Measurements from ENCODE around the gene TOMM20. TPM values are rescaled to one million over a fixed set of nuclear protein-coding genes. Genes with fewer than 3 reads are reported as not detected.

TOMM20 gene
- total and polyA plus RNA-seq, 7 donors = 44.7 to 90.9 (median 71.5) TPM

GRCh38 chr1:235105051-235106043, 23.3 kb downstream of the TOMM20 start:
- Histone ChIP-seq H3K27ac (no peak overlapping the region), H3K4me1 (peaks cover 3% of the 10 kb centered on the region), H3K36me3 (ENCODE audit: insufficient read depth in 1 of 2, low read depth in 1 of 2) (peaks cover 0 to 25% of the 10 kb centered on the region in 2 donors), H3K4me3 (no peak overlapping the region), H3K9me3 (no peaks in the 10 kb centered on the region), H3K27me3 (ENCODE audit: insufficient read depth in 3 of 3, low read length in 2 of 3) (no peaks in the 10 kb centered on the region)
- DNase-seq (no peak), ATAC-seq (peak in 1 of 4 donors; percentile 3)
- no peak for TF ChIP-seq CTCF (IDR thresholded peaks at IDR 0.05)
- intact Hi-C loops (cut with DNase I) = loop anchor here in 1 of 2 donors (2.0 kb wide), 1 partner anchor 55 kb away; the partner anchor contains the start of gene RBM34
- WGBS, 3 donors = 78 to 82% (median 80%) methylated on average over 12 of the region's 12 CpGs

- H3K4me3 ChIP-seq = no peak overlapping the region
- H3K36me3 ChIP-seq (ENCODE audit: insufficient read depth in 1 of 2, low read depth in 1 of 2) = peaks cover 0 to 2% of the 10 kb centered on the region in 2 donors
- no peak overlapping the region for H3K27ac ChIP-seq
- ATAC-seq (peak in 2 of 4 donors; percentile 43 to 55), DNase-seq (no peak)
- TF ChIP-seq CTCF (IDR thresholded peaks at IDR 0.05) = no peak
- H3K27me3 ChIP-seq (ENCODE audit: insufficient read depth in 3 of 3, low read length in 2 of 3) = no peaks in the 10 kb centered on the region
- no peaks in the 10 kb centered on the region for H3K9me3 ChIP-seq
- intact Hi-C loops (cut with DNase I) = loop anchor here in 1 of 2 donors (5.0 kb wide), 1 partner anchor 314 kb away; no protein-coding TSS in a partner anchor
- peaks cover 3% of the 10 kb centered on the region for H3K4me1 ChIP-seq
- 34 to 53% (median 37%) methylated on average over 4 of the region's 4 CpGs for WGBS, 3 donors
Observed at GRCh38 chr1:235102993-235103411, 25.6 kb downstream of the TOMM20 start.

DNA sequence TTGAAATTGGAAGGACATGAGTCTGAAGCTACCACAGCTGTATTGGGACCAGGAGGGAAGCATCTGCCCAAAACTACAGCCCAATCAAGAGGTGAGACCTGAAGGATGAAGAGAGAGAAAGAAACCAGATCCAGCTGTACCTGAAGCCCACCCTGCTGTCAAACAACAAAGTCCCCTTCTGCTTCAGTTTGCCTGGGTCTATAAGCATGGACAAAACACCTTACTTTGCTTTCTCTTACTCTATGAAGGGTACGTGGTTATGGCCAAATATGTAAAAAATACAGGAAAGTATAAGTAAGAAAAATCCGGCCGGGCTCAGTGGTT, 26.4 kb downstream of the TOMM20 start:
- intact Hi-C loops (cut with DNase I) = loop anchor here in 1 of 2 donors (5.0 kb wide), 1 partner anchor 315 kb away; no protein-coding TSS in a partner anchor
- DNase-seq (no peak), ATAC-seq (no peak)
- peaks cover 3% of the 10 kb centered on the region for H3K4me1 ChIP-seq
- H3K4me3 ChIP-seq = no peak overlapping the region
- no peaks in the 10 kb centered on the region for H3K9me3 ChIP-seq
- no peak for TF ChIP-seq CTCF (IDR thresholded peaks at IDR 0.05)
- no peak overlapping the region for H3K27ac ChIP-seq
- 75 to 94% (median 77%) methylated on average over 3 of the region's 3 CpGs for WGBS, 3 donors
- H3K27me3 ChIP-seq (ENCODE audit: insufficient read depth in 3 of 3, low read length in 2 of 3) = no peaks in the 10 kb centered on the region
- H3K36me3 ChIP-seq (ENCODE audit: insufficient read depth in 1 of 2, low read depth in 1 of 2) = no peaks in the 10 kb centered on the region

GRCh38 chr1:235101558-235102258, 26.9 kb downstream of the TOMM20 start:
- DNase-seq = no peak
- no peaks in the 10 kb centered on the region for H3K9me3 ChIP-seq
- intact Hi-C loops (cut with DNase I) = loop anchor here in 1 of 2 donors (5.0 kb wide), 1 partner anchor 316 kb away; no protein-coding TSS in a partner anchor
- H3K27ac ChIP-seq = no peak overlapping the region
- ATAC-seq = no peak
- H3K27me3 ChIP-seq (ENCODE audit: insufficient read depth in 3 of 3, low read length in 2 of 3) = no peaks in the 10 kb centered on the region
- TF ChIP-seq CTCF (IDR thresholded peaks at IDR 0.05) = no peak
- no peaks in the 10 kb centered on the region for H3K36me3 ChIP-seq (ENCODE audit: insufficient read depth in 1 of 2, low read depth in 1 of 2)
- H3K4me1 ChIP-seq = peaks cover 3% of the 10 kb centered on the region
- no peak overlapping the region for H3K4me3 ChIP-seq
- 72 to 73% (median 72%) methylated on average over 4 to 5 of the region's 5 CpGs for WGBS, 3 donors
